H1 (cell line): ENCODE measurements around the gene ETS1. TPM values are rescaled to one million over a fixed set of nuclear protein-coding genes. Genes with fewer than 3 reads are reported as not detected.

ENCODE experiments used
- EZH2 ChIP-seq: fragments of 200-600 bp; sonication (generic); IDR thresholded peaks from 2 replicates; pipeline ENCODE4 v1.7.1; 2012; ENCODE audit warnings: low read depth, mild to moderate bottlenecking, moderate library complexity, low read length, inconsistent platforms; ENCODE audit not compliant: severe bottlenecking
- polyA plus RNA-seq, 7 experiments: library from polyadenylated mRNA; depleted of rRNA in 3 of 7; stranded (reverse) in 5 of 7; unstranded in 2 of 7; fragments of >200 nt in 5 of 7; fragments of 200-250 nt in 2 of 7; gene quantifications; 1 replicate in 5 of 7; 2 replicates in 1 of 7; 4 replicates in 1 of 7; pipeline versions ENCODE4 v1.2.1 to v1.2.3, GENCODE V29; 2011 to 2013; ENCODE audit warnings: missing spikeins in 2 of 7, mixed read lengths in 2 of 7
- total RNA-seq: library from RNA; stranded (reverse); fragmentation: NEBNext Ultra II Directional; extraction: Animal tissue kit (Norgen Biotek cat#: 25700); gene quantifications from 2 replicates; pipeline ENCODE4 v1.2.1, GENCODE V29; 2021

Gene ETS1
- total and polyA plus RNA-seq, 2 of the 8 experiments (the other 6 are each of a cell fraction or from before 2014, with no cell fraction given): 10.0 to 35.3 TPM

GRCh38 chr11:128569291-128569690 lies 18.1 kb downstream of the ETS1 start (continued):
- TF ChIP-seq EZH2: no peak
